ENCODE measurements around the gene TRIM9. TPM values are rescaled to one million over a fixed set of nuclear protein-coding genes. Genes with fewer than 3 reads are reported as not detected.

The TRIM9 gene
- total RNA-seq, 4 donors from 2014 or later, result 0.26 to 3.0 (median 0.87) TPM

DNA sequence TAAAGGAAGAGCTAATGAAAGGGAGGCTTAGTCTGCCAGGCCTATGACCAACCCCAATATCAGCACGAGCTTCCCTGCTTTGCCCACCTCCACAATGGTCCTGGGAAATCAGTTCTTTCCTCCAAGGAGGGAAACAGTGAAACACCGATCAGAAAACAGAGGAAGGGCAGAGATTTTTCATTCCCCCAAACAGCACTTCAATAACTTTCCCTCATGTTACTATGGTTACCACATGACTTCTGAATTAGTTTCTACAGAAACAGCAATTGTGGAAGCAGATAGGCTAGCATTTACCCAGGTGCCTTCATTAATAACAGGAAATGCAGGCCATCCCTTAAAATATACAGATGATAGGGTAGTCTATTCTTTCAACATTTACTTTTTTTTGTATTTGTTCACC lies 35.9 kb downstream of the TRIM9 start:
- TF ChIP-seq, protein P1, sequence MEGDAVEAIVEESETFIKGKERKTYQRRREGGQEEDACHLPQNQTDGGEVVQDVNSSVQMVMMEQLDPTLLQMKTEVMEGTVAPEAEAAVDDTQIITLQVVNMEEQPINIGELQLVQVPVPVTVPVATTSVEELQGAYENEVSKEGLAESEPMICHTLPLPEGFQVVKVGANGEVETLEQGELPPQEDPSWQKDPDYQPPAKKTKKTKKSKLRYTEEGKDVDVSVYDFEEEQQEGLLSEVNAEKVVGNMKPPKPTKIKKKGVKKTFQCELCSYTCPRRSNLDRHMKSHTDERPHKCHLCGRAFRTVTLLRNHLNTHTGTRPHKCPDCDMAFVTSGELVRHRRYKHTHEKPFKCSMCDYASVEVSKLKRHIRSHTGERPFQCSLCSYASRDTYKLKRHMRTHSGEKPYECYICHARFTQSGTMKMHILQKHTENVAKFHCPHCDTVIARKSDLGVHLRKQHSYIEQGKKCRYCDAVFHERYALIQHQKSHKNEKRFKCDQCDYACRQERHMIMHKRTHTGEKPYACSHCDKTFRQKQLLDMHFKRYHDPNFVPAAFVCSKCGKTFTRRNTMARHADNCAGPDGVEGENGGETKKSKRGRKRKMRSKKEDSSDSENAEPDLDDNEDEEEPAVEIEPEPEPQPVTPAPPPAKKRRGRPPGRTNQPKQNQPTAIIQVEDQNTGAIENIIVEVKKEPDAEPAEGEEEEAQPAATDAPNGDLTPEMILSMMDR (IDR thresholded peaks at IDR 0.05 in 4 of 5, conservative IDR thresholded peaks at IDR 0.05 in 1 of 5), result no peak
- TF ChIP-seq POLR2A (IDR thresholded peaks at IDR 0.05), result no peak
- in situ Hi-C loops (cut with MboI; ENCODE audit: low sequenced_read_pairs in 4 of 4), result no loop called here

DNA sequence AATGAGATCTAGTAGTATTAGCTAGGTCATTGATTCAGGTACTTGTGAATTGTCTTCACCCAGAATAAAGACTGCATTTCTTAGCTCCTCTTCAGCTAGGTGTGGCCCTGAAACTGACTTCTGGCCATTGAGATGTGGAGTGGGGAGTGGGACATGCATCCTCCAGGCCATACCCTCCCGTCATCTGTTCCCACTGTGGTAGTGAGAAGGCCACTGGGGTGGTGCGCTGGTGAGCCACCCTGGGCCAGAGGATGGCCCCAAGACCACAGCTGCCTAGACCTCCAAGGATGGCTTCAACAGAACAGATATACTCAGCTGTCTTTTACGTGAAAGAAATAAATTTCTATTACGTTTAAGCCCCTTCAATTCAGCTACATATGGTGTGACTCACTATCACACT lies 36.5 kb downstream of the TRIM9 start:
- in situ Hi-C loops (cut with MboI; ENCODE audit: low sequenced_read_pairs in 4 of 4) (no loop called here), intact Hi-C loops (cut with DNase I; ENCODE audit: low total_unique reads) (no loop called here)
- Histone ChIP-seq H3K9me3 (no peaks in the 10 kb centered on the region), H3K36me3 (no peaks in the 10 kb centered on the region), H3K4me1 (no peaks in the 10 kb centered on the region), H3K27ac (no peak overlapping the region), H3K4me3 (no peak overlapping the region), H3K27me3 (no peaks in the 10 kb centered on the region)
- no peak for TF ChIP-seq POLR2A (IDR thresholded peaks at IDR 0.05)
- DNase-seq (no peak), ATAC-seq (no peak)

More for the DNA sequence above, 35.9 kb downstream of the TRIM9 start:
- no peak overlapping the region for H3K27ac ChIP-seq
- ATAC-seq, result no peak
- no peaks in the 10 kb centered on the region for H3K27me3 ChIP-seq
- intact Hi-C loops (cut with DNase I; ENCODE audit: low total_unique reads), result no loop called here
- H3K36me3 ChIP-seq, result no peaks in the 10 kb centered on the region
- no peak overlapping the region for H3K4me3 ChIP-seq
- H3K4me1 ChIP-seq, result no peaks in the 10 kb centered on the region
- no peaks in the 10 kb centered on the region for H3K9me3 ChIP-seq
- no peak for DNase-seq

DNA sequence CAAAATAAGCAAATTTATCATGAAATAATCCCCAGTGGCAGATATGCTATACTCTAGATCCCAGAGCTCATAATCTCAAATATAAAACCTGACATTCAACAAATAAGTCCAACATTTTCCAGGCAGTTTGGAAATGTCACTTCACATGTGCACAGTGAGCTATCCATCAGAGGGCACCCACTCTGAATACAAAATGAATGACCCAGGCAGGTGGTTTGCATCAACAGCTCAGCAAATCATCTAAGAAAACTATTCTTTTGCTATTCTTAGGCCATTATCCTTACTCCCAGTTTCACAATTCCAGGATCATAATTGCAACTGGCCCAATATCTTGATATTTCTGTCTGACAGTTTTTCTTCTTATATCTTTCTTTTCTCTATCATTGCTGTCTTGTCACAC lies 38.5 kb downstream of the TRIM9 start:
- H3K4me3 ChIP-seq, result no peak overlapping the region
- no peaks in the 10 kb centered on the region for H3K36me3 ChIP-seq
- in situ Hi-C loops (cut with MboI; ENCODE audit: low sequenced_read_pairs in 4 of 4), result no loop called here
- DNase-seq (no peak), ATAC-seq (no peak)
- no peak for TF ChIP-seq POLR2A (IDR thresholded peaks at IDR 0.05)
- TF ChIP-seq, protein P1 (IDR thresholded peaks at IDR 0.05 in 4 of 5, conservative IDR thresholded peaks at IDR 0.05 in 1 of 5), result no peak
- H3K9me3 ChIP-seq, result no peaks in the 10 kb centered on the region
- no peaks in the 10 kb centered on the region for H3K27me3 ChIP-seq
- H3K27ac ChIP-seq, result no peak overlapping the region
- intact Hi-C loops (cut with DNase I; ENCODE audit: low total_unique reads), result no loop called here
- H3K4me1 ChIP-seq, result no peaks in the 10 kb centered on the region

DNA sequence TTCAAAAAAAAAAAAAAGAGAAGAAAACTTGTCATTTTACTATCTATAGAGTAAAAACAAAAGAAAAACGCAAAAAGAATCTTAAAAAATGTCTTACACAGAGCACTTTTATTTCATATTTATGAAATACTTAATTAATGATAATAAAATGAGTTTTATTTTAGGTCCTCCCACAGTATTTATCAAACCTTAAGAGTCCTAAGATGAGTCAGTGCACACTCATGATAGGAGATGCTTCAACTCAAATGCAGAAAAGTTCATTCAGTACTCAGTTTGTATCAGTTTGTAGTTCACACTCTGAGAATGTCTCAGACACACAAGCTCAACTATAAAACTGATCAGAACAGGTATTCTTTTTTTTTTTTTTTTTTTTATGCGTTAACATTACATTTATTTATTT lies 41.7 kb downstream of the TRIM9 start:
- no peaks in the 10 kb centered on the region for H3K27me3 ChIP-seq
- intact Hi-C loops (cut with DNase I; ENCODE audit: low total_unique reads) (no loop called here), in situ Hi-C loops (cut with MboI; ENCODE audit: low sequenced_read_pairs in 4 of 4) (no loop called here)
- ATAC-seq (no peak), DNase-seq (no peak)
- H3K36me3 ChIP-seq, result no peaks in the 10 kb centered on the region
- H3K4me1 ChIP-seq, result no peaks in the 10 kb centered on the region
- no peak for TF ChIP-seq POLR2A (IDR thresholded peaks at IDR 0.05)
- TF ChIP-seq, protein P1 (IDR thresholded peaks at IDR 0.05 in 4 of 5, conservative IDR thresholded peaks at IDR 0.05 in 1 of 5), result no peak
- no peak overlapping the region for H3K27ac ChIP-seq
- H3K9me3 ChIP-seq, result no peaks in the 10 kb centered on the region
- no peak overlapping the region for H3K4me3 ChIP-seq

DNA sequence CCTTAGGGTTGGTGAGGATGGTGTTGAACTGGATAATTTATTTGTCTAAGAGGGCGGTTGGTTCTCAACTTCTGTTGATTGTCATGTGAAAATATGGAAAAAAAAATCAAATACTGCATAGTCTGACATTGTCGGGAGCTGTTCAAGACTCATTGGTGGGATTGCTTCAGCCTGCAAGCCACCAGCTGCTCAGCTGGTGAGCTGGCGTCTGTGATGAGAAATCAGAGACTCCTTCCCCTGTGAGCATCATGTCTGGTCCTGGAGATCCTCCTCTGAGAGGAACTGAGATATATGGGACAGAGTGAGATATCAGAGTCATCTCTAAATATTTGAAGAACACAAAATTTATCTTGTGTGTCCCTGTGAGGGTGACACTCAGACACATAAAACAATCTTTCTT lies 49.9 kb downstream of the TRIM9 start:
- no peak overlapping the region for H3K27ac ChIP-seq
- no peaks in the 10 kb centered on the region for H3K4me1 ChIP-seq
- TF ChIP-seq POLR2A (IDR thresholded peaks at IDR 0.05), result no peak
- TF ChIP-seq, protein P1 (IDR thresholded peaks at IDR 0.05 in 4 of 5, conservative IDR thresholded peaks at IDR 0.05 in 1 of 5), result no peak
- no peaks in the 10 kb centered on the region for H3K27me3 ChIP-seq
- H3K4me3 ChIP-seq, result no peak overlapping the region
- intact Hi-C loops (cut with DNase I; ENCODE audit: low total_unique reads), result no loop called here
- in situ Hi-C loops (cut with MboI; ENCODE audit: low sequenced_read_pairs in 4 of 4), result no loop called here
- no peaks in the 10 kb centered on the region for H3K36me3 ChIP-seq
- H3K9me3 ChIP-seq, result no peaks in the 10 kb centered on the region
- no peak for ATAC-seq
- DNase-seq, result no peak

Measured in gastrocnemius medialis (tissue), 4 donors.